Measurements from ENCODE around the gene PHACTR3.
"Not testable (repeated sequence)": the region's sequence is repeated elsewhere in the genome, so short reads cannot be mapped to it uniquely, and the experiment has no call there.

Gene PHACTR3

GRCh38 chr20:59618585-59618984 lies 14.2 kb downstream of the PHACTR3 start:
- not testable (repeated sequence) for DNase-seq (ENCODE audit: extremely low read depth in 1 of 2, low read depth in 1 of 2)

GRCh38 chr20:59620860-59621505 lies 16.6 kb downstream of the PHACTR3 start:
- no peak for DNase-seq (ENCODE audit: extremely low read depth in 1 of 2, low read depth in 1 of 2)

GRCh38 chr20:59622496-59622895 lies 18.2 kb downstream of the PHACTR3 start:
- no peak for DNase-seq (ENCODE audit: extremely low read depth in 1 of 2, low read depth in 1 of 2)

GRCh38 chr20:59623133-59623532 lies 18.8 kb downstream of the PHACTR3 start:
- no peak for DNase-seq (ENCODE audit: extremely low read depth in 1 of 2, low read depth in 1 of 2)

- DNase-seq (ENCODE audit: extremely low read depth in 1 of 2, low read depth in 1 of 2) = no peak
Measured at GRCh38 chr20:59623583-59623982, 19.2 kb downstream of the PHACTR3 start.

- DNase-seq (ENCODE audit: extremely low read depth in 1 of 2, low read depth in 1 of 2) = no peak
Measured at GRCh38 chr20:59624401-59624800, 20.1 kb downstream of the PHACTR3 start.

- no peak for DNase-seq (ENCODE audit: extremely low read depth in 1 of 2, low read depth in 1 of 2)
Measured at GRCh38 chr20:59625214-59625922, 21.0 kb downstream of the PHACTR3 start.

GRCh38 chr20:59627298-59627697 lies 23.0 kb downstream of the PHACTR3 start:
- DNase-seq (ENCODE audit: extremely low read depth in 1 of 2, low read depth in 1 of 2) = no peak

- no peak for DNase-seq (ENCODE audit: extremely low read depth in 1 of 2, low read depth in 1 of 2)
Measured at GRCh38 chr20:59628171-59628570, 23.8 kb downstream of the PHACTR3 start.

GRCh38 chr20:59629141-59630045 lies 25.1 kb downstream of the PHACTR3 start:
- no peak for DNase-seq (ENCODE audit: extremely low read depth in 1 of 2, low read depth in 1 of 2)

- DNase-seq (ENCODE audit: extremely low read depth in 1 of 2, low read depth in 1 of 2) = no peak
Measured at GRCh38 chr20:59630526-59630925, 26.2 kb downstream of the PHACTR3 start.

- DNase-seq (ENCODE audit: extremely low read depth in 1 of 2, low read depth in 1 of 2) = no peak
Measured at GRCh38 chr20:59631751-59632540, 27.6 kb downstream of the PHACTR3 start.

GRCh38 chr20:59632541-59633113 lies 28.3 kb downstream of the PHACTR3 start:
- no peak for DNase-seq (ENCODE audit: extremely low read depth in 1 of 2, low read depth in 1 of 2)

GRCh38 chr20:59633656-59634251 lies 29.4 kb downstream of the PHACTR3 start:
- no peak for DNase-seq (ENCODE audit: extremely low read depth in 1 of 2, low read depth in 1 of 2)

- no peak for DNase-seq (ENCODE audit: extremely low read depth in 1 of 2, low read depth in 1 of 2)
Measured at GRCh38 chr20:59634435-59635005, 30.2 kb downstream of the PHACTR3 start.

GRCh38 chr20:59636766-59637370 lies 32.5 kb downstream of the PHACTR3 start:
- DNase-seq (ENCODE audit: extremely low read depth in 1 of 2, low read depth in 1 of 2) = no peak

GRCh38 chr20:59640267-59640666 lies 35.9 kb downstream of the PHACTR3 start:
- no peak for DNase-seq (ENCODE audit: extremely low read depth in 1 of 2, low read depth in 1 of 2)

- no peak for DNase-seq (ENCODE audit: extremely low read depth in 1 of 2, low read depth in 1 of 2)
Measured at GRCh38 chr20:59643615-59644061, 39.3 kb downstream of the PHACTR3 start.

- DNase-seq (ENCODE audit: extremely low read depth in 1 of 2, low read depth in 1 of 2) = no peak
Measured at GRCh38 chr20:59644371-59644939, 40.1 kb downstream of the PHACTR3 start.
